Thoracic aorta (tissue), 2 donors: ENCODE data around the gene EPSTI1. TPM values are rescaled to one million over a fixed set of nuclear protein-coding genes. Genes with fewer than 3 reads are reported as not detected.

Experiments
- ATAC-seq: fragments of 150-250 bp; one replicate; pipeline ENCODE4 v1.8.0; 2017; ENCODE audit warnings: low read depth; ENCODE audit not compliant: insufficient number of reproducible peaks, low FRiP score
- DNase-seq: peaks from one replicate; pipeline ENCODE4 v3.0.0-alpha.2; 2020; ENCODE audit warnings: low spot score
- H3K27ac ChIP-seq, 2 donors: fragments of 200-600 bp; sonication (generic); 1 replicate in 1 of 2; 2 replicates in 1 of 2; pipeline ENCODE4 v1.5.1; 2016; ENCODE audit warnings: mild to moderate bottlenecking in 2 of 2, moderate library complexity in 2 of 2
- H3K27me3 ChIP-seq: fragments of 200-600 bp; sonication (generic); replicated peaks from 2 replicates; pipeline ENCODE4 v1.6.0; 2016; ENCODE audit warnings: mild to moderate bottlenecking; ENCODE audit not compliant: insufficient read depth
- H3K36me3 ChIP-seq: fragments of 200-600 bp; sonication (generic); one replicate; pipeline ENCODE4 v1.5.1; 2016
- H3K4me1 ChIP-seq, 2 donors: fragments of 200-600 bp; sonication (generic); 1 replicate in 1 of 2; 2 replicates in 1 of 2; pipeline versions ENCODE4 v1.5.1 to v1.6.0; 2016; ENCODE audit warnings: low read depth in 2 of 2, mild to moderate bottlenecking in 1 of 2; ENCODE audit not compliant: control insufficient read depth in 1 of 2
- H3K4me3 ChIP-seq: fragments of 200-600 bp; sonication (generic); 2 replicates; pipeline ENCODE4 v1.5.1; 2016; ENCODE audit warnings: mild to moderate bottlenecking
- H3K9me3 ChIP-seq: fragments of 200-600 bp; sonication (generic); 2 replicates; pipeline ENCODE4 v1.5.1; 2016
- total RNA-seq, 2 donors: library from RNA; depleted of rRNA; stranded (reverse); fragments of >200 nt; gene quantifications; one replicate each; pipeline versions ENCODE4 v1.1.0 to v1.2.3, GENCODE V29; 2016
- TF ChIP-seq, protein P1 (sequence below): fragments of 200-600 bp; sonication (generic); IDR thresholded peaks from one replicate; pipeline ENCODE4 v1.5.1; 2019; ENCODE audit warnings: antibody characterized with exemption

The EPSTI1 gene
- total RNA-seq, 2 donors from 2014 or later, result 4.0 to 7.9 TPM

DNA sequence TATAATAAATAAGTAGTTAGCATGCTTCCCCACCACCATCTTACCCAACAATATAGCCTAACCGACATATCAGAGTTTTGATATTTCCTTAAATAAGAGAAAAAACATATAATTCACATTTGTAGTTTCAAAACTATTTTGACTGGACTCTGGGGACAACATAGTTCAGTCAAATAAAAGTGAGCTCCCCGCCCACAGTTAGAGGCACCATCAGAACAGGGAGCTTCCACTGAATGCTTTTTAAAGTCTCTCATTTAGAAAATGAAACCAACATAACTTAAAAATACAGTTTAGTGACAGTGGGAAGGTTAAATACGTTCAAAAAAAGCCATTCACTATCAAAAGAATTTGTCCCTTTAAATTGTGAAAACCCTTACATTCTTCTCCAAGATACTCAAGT is 92.8 kb downstream of the EPSTI1 start:
- no peaks in the 10 kb centered on the region for H3K9me3 ChIP-seq
- no peak overlapping the region for H3K4me3 ChIP-seq
- no peak overlapping the region for H3K27ac ChIP-seq
- H3K27me3 ChIP-seq, result no peaks in the 10 kb centered on the region
- H3K36me3 ChIP-seq, result peaks cover 5% of the 10 kb centered on the region
- peaks cover 0 to 6% of the 10 kb centered on the region in 2 donors for H3K4me1 ChIP-seq
- ATAC-seq (no peak), DNase-seq (no peak)
- TF ChIP-seq, protein P1, sequence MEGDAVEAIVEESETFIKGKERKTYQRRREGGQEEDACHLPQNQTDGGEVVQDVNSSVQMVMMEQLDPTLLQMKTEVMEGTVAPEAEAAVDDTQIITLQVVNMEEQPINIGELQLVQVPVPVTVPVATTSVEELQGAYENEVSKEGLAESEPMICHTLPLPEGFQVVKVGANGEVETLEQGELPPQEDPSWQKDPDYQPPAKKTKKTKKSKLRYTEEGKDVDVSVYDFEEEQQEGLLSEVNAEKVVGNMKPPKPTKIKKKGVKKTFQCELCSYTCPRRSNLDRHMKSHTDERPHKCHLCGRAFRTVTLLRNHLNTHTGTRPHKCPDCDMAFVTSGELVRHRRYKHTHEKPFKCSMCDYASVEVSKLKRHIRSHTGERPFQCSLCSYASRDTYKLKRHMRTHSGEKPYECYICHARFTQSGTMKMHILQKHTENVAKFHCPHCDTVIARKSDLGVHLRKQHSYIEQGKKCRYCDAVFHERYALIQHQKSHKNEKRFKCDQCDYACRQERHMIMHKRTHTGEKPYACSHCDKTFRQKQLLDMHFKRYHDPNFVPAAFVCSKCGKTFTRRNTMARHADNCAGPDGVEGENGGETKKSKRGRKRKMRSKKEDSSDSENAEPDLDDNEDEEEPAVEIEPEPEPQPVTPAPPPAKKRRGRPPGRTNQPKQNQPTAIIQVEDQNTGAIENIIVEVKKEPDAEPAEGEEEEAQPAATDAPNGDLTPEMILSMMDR, result no peak

DNA sequence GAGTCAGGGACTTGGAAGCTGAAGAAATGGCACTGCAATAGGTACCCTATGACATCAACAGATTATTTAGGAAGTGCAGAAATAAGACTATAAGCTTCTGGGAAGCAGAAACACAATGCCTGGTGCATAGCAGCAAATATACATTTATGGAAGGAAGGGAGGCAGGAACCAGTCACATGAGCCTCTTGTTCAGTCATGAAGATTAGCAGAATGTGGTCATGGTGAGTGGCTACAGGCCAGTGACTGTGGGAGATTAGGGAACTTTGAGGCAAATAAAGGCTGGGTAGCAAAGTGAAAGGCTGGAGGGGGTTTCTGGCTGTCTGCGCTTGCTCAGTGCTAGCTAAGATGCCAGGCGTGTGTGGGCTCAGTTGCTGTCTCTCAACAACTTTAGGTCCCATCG is 96.3 kb downstream of the EPSTI1 start:
- Histone ChIP-seq H3K9me3 (no peaks in the 10 kb centered on the region), H3K4me3 (no peak overlapping the region), H3K27ac (no peak overlapping the region), H3K4me1 (peaks cover 0 to 6% of the 10 kb centered on the region in 2 donors), H3K27me3 (no peaks in the 10 kb centered on the region), H3K36me3 (peaks cover 5% of the 10 kb centered on the region)
- no peak for ATAC-seq
- DNase-seq, result no peak
- TF ChIP-seq, protein P1, result no peak

DNA sequence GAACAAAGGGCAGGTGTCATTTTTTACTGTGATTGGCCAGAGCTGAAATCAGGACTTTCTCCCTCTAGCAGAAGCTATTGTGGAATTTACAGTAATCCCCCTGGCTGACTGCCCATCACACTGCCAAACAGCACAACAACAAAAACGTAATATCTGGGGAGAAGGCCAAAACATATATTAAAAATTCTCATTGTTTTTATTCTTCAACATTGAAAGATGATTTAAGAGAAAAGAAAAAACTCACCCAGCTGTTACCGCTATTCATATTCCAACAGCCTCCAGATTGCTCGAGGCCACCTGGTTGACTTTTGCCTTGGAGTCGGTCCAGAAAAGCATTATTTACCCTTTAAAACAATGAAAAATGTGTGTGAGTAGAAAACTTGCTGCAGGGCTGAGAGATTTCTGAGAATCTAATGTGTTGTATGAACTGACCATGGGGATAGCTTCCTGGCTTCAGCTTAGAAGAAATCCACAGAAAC is 97.2 kb downstream of the EPSTI1 start:
- ATAC-seq (no peak), DNase-seq (no peak)
- Histone ChIP-seq H3K4me1 (peaks cover 0 to 6% of the 10 kb centered on the region in 2 donors), H3K4me3 (no peak overlapping the region), H3K9me3 (no peaks in the 10 kb centered on the region), H3K27ac (no peak overlapping the region), H3K36me3 (peaks cover 5% of the 10 kb centered on the region), H3K27me3 (no peaks in the 10 kb centered on the region)
- TF ChIP-seq, protein P1, result no peak

DNA sequence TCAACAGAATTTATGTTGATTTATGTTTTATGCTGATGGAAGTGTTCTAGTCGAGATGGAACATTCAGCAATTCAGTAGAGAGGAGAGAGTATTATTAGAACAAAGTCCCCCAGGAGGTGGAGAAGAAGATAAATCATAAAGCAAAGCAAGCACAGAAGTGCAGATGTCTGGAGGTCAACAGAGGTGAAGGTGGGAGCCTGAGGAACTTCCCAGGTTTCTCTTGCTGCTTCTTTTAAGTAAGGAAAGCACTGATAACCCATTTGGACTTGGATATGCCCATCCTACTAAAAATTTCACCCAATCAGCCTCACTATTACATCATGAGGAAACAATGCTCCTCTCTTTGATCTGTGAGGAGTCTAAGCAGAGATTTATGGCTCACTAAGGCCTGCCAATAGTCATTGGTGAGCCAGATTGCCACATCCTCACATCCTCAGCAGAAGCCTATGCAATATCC is 98.8 kb downstream of the EPSTI1 start:
- peaks cover 0 to 6% of the 10 kb centered on the region in 2 donors for H3K4me1 ChIP-seq
- no peak overlapping the region for H3K4me3 ChIP-seq
- H3K27ac ChIP-seq, result no peak overlapping the region
- H3K9me3 ChIP-seq, result no peaks in the 10 kb centered on the region
- H3K27me3 ChIP-seq, result no peaks in the 10 kb centered on the region
- peaks cover 5% of the 10 kb centered on the region for H3K36me3 ChIP-seq
- DNase-seq (no peak), ATAC-seq (no peak)
- TF ChIP-seq, protein P1, result no peak

DNA sequence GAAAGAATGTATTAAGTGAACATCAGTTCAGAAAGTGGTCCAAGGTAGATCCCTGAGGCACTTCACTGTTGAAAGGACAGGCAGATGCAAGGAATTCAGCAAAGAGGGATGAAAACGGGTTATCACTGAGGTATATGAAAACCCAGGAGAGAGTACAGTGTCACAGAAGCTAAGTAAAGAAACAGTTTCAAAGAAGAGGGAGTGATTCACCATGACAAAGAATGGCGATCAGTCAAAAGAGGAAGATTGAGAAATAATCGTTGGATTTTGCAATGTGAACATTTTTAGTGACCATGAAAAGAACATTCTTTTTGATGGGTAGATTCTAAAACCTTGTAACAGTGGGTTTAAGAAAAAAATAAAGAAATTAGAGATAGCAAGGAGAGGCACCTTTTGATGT is 99.3 kb downstream of the EPSTI1 start:
- TF ChIP-seq, protein P1, result no peak
- DNase-seq (no peak), ATAC-seq (no peak)
- no peaks in the 10 kb centered on the region for H3K9me3 ChIP-seq
- H3K4me1 ChIP-seq, result peaks cover 0 to 6% of the 10 kb centered on the region in 2 donors
- H3K4me3 ChIP-seq, result no peak overlapping the region
- no peaks in the 10 kb centered on the region for H3K27me3 ChIP-seq
- H3K36me3 ChIP-seq, result peaks cover 5% of the 10 kb centered on the region
- no peak overlapping the region for H3K27ac ChIP-seq
